GM18867 (cell line): ENCODE measurements around the gene CSK.

Experiments used
- ATAC-seq: cut with Tn5 transposase; IDR thresholded peaks from one replicate; pipeline ENCODE4 v1.9.1; 2021; ENCODE audit warnings: mild to moderate bottlenecking, moderate library complexity; ENCODE audit not compliant: unreplicated experiment

CSK gene

DNA sequence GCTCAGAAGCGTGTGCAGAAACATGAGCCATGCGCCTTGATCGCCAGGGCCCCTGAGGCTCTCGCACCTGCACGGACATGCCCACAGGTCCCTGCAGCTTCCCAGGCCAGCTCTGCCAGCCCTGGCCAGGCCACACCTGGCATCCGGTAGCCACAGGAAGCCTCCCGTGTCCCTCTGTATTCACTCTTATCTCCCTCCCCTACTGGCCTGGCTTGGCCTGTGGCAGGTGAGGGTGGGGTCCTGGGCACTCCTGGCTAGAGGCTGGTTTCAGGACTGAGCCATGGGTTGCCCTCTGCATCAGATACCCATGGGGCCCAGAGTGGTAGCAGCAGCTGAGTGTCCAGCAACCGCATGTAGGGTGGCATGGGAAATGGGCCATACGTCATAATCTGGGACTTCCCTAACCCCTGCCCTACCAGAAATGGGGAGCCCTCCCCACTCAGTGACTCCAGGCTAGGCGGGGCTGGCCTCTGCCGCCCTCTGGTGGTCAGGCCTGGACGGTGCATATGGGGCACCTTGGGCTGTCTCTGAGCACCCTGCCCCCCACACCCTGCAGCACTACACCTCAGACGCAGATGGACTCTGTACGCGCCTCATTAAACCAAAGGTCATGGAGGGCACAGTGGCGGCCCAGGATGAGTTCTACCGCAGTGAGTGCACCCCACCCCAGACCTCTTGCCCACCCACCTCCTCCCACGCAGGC, 18.1 kb downstream of the CSK start:
- peak; percentile 57 for ATAC-seq

DNA sequence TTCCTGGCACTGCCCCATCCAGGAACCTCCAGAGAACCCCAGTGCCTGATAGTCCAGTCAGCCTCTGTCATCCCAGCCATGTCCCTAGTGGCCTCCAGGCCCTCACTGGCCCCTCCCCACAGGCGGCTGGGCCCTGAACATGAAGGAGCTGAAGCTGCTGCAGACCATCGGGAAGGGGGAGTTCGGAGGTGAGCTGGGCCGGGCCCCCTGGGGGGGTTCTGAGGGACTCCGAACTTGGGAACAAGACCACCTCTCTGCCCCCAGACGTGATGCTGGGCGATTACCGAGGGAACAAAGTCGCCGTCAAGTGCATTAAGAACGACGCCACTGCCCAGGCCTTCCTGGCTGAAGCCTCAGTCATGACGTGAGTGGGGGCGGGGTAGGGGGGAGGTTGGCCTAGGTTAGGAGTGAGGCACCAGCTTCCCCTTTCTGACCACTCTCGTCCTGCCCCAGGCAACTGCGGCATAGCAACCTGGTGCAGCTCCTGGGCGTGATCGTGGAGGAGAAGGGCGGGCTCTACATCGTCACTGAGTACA, 18.7 kb downstream of the CSK start:
- no peak for ATAC-seq

DNA sequence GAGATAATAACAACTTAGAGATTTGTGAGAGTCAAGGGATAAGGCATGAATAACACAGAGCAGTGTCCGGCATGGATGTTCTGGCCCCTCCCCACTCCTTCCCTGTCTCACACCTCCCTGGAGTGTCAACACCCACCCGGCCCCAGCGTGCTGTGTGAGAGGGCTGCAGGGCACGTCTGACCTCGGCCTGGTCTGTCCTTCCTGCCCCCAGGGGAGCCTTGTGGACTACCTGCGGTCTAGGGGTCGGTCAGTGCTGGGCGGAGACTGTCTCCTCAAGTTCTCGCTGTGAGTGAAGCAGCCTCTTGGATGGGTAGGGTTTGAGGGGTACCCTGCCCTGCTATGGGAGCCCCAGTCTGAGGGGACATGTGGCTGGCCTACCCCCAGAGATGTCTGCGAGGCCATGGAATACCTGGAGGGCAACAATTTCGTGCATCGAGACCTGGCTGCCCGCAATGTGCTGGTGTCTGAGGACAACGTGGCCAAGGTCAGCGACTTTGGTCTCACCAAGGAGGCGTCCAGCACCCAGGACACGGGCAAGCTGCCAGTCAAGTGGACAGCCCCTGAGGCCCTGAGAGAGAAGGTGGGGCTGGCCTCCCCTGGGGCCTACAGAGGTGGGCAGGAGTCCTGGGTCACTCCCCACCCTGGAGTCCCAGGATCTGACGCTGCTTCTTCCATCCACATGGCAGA, 19.6 kb downstream of the CSK start:
- ATAC-seq = no peak

DNA sequence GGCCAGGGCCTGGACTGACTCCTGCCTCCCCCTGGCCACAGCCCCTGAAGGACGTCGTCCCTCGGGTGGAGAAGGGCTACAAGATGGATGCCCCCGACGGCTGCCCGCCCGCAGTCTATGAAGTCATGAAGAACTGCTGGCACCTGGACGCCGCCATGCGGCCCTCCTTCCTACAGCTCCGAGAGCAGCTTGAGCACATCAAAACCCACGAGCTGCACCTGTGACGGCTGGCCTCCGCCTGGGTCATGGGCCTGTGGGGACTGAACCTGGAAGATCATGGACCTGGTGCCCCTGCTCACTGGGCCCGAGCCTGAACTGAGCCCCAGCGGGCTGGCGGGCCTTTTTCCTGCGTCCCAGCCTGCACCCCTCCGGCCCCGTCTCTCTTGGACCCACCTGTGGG, 20.4 kb downstream of the CSK start:
- ATAC-seq = no peak

DNA sequence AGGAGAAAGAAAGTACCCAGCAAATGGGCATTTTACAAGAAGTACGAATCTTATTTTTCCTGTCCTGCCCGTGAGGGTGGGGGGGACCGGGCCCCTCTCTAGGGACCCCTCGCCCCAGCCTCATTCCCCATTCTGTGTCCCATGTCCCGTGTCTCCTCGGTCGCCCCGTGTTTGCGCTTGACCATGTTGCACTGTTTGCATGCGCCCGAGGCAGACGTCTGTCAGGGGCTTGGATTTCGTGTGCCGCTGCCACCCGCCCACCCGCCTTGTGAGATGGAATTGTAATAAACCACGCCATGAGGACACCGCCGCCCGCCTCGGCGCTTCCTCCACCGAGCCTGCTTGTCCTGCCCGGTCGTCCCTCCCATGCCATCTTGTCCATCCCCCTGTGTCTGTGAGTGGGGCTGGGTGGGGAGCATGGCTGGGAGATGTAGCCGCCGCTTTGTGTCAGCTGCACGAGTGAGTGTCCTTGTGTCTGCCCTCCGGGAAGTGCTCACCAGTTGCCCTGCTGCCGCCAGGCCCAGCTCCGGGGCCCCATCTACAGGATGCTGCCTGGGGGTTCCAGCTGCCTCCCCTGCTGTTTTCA, 21.1 kb downstream of the CSK start:
- ATAC-seq = no peak

DNA sequence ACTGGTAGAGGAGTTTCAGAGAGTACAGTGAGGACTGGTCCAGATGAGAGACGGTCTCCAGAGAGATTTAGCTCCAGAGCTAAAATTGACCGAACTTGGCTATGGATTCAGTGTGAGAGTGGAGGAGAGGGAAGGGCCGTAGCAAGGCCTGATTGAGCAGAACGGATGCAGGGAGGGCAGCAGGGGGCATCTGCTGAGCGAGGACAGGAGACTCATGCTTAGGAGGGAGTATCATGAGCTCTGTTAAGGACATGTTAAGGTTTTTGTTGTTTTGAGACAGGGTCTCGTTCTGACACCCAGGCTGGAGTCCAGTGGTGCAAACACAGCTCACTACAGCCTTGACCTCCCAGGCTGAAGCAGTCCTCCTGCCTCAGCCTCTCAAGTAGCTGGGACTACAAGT, 23.1 kb downstream of the CSK start:
- ATAC-seq = no peak

DNA sequence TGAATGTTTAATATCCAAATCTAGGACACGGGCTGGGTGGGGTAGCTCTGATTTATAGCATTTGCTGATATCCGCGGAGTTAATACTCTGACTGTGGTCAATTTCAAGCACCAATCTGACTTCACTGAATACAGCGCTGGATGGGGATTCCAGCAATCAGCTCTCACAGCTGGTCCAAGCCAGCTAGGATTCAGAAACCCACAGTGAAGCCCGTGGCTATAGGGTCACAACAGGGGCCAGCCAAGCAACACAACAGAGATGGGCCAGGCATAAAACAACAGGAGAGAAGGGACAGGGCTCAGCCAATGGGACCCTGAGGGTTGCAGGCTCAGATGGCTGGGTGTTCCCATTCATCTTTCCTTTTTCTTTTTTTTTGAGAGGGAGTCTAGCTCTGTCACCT, 25.4 kb downstream of the CSK start:
- ATAC-seq = no peak

DNA sequence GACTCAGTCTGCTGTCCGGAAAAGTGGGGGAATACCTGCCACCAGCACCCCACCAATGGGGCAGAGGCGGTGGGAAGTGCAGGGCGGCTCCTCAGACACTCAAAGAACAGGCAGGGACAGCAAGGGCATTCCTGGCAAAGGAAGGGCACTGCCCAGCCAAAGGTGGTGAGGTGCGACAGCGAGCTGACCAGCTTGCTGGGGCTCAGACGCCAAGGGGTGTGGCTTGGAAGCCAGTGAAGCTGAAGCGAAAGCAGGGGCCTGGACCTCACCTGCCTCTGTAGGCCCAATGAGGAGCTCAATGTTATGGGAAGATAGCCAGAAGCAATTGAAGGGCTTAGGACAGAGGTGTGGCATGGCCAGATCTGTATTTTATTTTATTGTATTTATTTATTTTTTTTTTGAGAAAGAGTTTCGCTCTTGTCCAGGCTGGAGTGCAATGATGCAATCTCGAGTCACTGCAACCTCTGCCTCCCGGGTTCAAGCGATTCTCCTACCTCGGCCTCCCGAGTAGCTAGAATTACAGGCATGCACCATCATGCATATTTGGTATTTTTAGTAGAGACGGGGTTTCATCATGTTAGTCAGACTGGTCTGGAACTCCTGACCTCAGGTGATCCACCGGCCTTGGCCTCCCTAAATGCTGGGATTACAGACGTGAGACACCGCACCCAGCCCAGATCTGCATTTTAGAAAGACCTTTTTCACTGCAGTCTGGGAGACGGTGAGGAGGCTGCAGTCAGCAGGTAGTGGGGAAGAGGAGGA, 26.4 kb downstream of the CSK start:
- no peak for ATAC-seq

DNA sequence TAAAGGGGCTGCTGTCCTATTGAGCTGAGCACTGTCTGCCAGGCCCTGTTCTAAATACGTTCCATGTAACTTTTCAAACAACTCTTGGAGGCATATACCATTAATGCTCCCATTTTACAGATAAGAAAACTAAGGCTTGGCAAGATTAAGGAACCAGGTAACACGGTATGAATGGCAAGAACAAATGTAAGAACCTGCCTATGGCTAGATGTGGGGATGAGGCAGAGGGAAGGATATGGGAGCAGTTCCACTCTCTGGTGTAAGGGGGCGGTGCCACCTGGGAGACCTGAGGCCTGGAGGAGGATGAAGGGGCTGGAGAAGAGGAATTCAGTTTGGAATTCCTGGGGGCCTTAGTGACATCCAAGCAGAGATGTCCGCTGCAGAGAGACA, 27.0 kb downstream of the CSK start:
- ATAC-seq = no peak

DNA sequence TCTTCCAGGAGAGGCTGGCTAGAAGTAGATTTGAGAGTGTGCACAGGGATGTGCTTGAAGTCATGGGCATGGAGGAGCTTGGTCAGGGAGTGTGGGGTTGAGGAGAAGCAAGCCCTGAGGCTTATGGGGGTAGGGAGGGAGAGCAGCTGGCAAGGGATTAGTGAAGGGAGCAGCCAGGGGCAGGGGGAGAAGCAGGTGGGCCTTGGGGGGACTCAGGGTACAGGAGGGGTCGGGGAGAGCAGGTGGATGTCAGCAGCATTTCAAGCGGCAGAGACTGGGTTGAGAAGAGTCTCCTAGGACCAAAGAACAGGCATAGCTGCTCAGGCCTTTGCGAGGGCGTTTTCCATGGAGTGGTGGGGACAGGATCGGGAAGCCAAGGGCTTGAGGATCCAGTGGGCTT, 27.4 kb downstream of the CSK start:
- no peak for ATAC-seq

DNA sequence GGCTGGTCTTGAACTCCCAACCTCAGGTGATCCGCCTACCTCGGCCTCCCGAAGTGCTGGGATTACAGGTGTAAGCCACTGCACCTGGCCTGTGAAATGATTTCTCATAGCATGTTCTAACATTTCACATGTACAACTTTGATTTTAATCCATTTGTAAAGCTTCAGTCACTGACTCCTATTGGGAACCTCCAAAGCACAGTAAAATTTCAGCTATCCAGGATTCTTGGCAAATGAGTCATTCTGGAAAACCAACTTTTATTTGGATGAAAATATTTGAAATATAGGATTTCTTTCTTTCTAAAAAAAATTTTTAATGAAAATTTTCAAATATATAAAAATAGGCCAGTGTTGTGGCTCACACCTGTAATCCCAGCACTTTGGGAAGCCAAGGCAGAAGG, 28.1 kb downstream of the CSK start:
- no peak for ATAC-seq

DNA sequence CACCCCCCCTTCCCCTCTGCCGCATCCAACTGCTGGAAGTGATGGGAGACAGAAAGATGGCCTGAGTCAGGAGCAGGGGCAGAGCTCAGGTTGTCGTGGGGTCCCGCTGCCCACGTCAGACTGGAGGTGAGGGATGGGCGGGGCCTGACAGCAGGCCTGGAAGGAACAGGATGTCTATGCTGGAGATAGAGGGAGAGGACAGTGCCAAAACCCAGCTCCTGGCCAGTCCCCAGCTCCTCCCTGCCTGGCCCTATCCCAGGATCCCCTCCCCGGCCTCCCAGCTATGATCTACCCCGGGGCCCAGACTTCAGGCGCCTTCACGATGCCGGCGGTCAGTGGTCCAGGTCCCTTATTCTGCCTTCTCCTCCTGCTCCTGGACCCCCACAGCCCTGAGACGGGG, 30.7 kb downstream of the CSK start, which contains the start of gene LMAN1L:
Gene LMAN1L (plus strand): TSS at position 303 of the 400 bp plus-strand sequence. CDS start 20 bp downstream, at position 323.
- ATAC-seq = no peak

DNA sequence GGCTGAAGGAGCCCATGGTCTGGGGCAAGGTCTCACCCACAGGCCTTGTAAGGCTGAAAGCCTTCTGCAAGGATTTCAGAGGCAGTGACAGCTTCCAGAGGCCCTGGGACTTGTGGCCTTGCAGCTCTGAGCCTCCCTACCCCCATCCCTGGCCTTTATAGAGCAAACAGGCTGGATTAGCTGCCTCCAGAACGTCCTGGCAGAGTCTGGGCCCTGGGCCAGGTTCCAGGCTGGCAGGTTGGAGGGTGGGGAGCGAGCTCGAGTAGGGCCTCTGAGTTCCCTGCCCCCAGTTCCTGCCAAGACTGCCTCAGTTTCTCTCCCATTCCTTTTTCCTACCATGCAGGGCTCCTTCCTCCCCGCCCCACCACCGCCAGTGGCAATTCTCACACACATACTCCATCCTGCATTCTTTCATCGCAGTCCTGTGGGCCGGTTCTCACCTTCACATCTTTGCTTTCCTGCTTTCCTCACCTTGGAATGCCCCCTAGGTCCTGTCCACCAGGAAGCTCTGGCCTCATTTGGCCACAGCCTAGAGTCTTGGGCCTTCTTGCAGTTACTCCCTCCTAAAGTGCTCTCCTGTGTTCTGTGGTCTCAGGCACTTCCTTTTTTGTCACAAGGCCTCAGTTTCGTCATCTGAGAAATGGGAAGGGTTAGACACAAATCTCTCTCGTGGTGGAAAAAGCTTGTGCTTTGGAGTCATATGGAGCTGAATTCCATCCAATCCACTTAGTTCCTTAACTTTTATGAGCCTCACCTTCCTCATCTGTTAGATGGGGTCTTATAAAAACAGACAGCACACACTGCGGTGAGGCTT, 33.4 kb downstream of the CSK start:
- ATAC-seq = no peak

DNA sequence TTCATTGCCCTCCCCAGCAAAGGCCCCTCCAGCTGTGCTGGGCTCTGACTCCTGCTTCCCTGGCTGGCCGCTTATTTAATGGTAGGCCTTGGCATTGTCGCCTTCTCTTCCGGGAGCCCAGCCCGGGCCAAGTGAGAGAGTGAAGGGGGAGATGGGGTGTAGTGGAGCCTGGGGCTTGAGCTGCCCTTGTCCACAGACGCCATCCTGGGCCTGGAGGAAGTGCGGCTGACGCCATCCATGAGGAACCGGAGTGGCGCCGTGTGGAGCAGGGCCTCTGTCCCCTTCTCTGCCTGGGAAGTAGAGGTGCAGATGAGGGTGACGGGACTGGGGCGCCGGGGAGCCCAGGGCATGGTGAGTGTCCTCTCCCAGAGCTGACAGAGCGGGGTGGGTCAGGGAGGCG, 34.1 kb downstream of the CSK start:
- ATAC-seq = no peak

DNA sequence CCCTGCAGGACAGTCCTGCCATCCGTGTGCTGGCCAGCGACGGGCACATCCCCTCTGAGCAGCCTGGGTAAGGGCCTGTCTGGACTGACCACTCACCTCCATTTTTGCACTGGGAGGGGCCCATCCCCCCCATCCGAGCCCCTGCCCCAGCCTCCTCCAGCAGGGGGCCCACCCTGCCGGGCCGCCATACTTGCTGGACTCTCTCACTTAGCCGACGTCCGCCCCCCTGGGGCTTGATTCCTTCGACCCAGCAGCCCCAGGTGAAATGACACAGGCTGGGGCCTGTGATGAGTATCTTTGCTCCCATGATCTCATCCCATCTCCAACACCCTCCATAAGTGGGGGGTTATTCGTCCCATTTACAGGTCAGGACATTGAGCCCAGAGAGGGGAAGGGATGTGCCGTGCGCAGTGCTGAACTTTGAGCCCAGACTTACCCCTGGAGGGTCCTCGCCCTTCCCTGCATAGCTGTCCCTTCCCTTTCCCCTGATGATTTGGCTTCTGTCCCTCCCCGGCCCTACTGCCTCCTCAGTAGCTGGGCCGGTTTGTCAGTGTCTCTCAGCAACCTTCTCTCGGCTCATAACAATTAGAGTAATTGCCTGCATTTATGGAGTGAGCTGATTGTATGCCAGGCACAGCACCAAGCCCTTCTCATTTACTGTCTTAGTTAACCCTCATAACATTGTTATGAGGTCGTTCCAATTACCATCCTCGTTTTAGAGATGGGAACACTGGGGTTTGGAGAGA, 34.9 kb downstream of the CSK start:
- ATAC-seq = no peak

DNA sequence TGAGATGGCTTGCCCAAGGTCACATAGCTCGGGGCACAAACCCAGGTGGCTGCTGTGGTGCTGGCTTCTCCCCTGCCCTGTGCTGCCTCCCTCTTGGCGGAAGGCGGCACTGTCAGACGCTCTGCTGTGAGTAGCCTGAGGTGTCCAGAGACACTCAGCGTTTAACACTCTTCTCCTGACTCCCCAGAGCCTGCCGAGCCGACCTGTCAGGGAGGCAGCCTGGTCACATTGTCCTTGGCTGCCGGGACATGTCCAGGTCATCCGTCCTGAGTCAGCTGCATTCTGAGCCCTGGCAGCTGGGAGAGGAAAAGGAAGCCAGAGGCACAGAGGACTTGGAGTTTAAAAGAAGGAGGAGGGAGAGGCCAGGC, 35.5 kb downstream of the CSK start:
- no peak for ATAC-seq

DNA sequence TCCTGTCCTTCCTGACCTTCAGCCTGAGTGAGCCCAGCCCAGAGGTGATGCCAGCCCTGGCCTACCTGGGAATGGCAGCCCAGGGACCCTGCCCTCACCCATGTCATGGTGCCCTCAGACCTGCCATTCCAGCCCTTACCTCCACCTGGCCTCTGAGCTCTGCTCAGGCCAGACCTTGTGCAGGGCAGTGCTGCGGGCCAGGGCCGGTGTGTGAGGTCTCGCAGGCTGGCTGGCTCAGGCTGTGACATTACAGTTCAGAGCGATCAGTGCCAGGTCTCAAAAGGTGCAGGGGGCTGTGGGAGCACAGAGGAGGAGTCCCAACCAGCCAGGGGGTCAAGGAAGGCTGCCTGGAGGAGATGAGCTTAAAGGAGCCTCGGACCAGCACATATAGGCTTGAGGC, 38.2 kb downstream of the CSK start:
- ATAC-seq = no peak

DNA sequence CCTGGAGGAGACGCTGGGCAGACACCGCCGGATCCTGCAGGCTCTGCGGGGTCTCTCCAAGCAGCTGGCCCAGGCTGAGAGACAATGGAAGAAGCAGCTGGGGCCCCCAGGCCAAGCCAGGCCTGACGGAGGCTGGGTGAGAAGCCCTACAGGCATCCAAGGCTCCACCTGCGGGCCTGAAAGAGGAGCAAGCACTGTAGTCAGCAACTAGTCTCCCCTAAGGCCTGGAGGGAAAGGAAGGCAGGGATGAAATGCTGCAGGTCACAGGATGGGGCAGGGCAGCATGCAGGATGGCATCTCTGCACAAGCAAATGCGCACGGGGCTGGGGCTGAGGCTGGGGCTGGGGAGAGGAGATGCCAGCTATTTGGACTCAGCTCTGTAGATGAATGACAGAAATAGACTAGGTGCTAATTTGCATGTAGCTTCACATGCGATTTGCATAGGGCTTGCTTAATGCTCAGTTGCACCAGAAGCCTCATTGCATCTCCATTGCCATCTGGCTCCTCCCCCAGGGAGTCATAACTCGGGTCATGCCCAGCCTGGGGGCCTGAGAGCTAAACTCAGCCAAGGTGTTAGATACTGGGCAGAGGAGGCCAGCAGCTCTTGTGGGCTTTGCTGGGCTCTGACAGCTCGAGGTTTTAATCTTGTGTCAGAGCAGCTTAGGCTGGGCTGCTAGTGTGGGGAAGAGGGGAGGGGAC, 39.4 kb downstream of the CSK start:
- peak; percentile 78 for ATAC-seq

DNA sequence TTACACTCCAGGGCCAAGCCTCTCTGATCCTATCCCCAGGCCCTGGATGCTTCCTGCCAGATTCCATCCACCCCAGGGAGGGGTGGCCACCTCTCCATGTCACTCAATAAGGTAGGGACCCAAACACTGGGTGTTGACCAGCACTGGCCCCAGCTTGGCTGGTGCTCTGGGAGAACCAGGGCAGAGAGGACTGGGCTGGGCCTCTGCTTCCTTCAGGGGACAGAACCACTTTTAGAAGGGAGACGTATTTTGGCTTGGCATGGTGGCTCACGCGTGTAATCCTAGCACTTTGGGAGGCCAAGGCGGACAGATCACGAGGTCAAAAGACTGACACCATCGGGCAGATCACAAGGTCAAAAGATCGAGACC, 39.9 kb downstream of the CSK start:
- ATAC-seq = no peak
